GM20000 (cell line): ENCODE measurements around the gene ALB.

ENCODE experiments used
- DNase-seq: peaks from one replicate; pipeline ENCODE4 v3.0.0; 2012; ENCODE audit warnings: low spot score
- TF ChIP-seq, protein P1 (sequence below): IDR thresholded peaks from 2 replicates; pipeline ENCODE4 v1.5.1; 2012; ENCODE audit warnings: mild to moderate bottlenecking, control low read depth; ENCODE audit errors: extremely low read depth, missing control alignments

ALB gene

DNA sequence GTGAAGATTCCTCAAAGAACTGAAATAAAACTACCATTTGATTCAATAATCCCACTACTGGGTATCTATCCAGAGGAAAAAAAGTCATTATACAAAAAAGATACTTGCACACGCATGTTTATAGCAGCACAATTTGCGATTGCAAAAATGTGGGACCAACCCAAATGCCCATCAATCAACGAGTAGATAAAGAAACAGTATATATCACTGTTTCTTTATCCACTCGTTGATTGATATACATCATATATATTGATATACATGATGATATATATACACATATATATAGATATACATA lies 18.3 kb downstream of the ALB start:
- no peak for DNase-seq
- TF ChIP-seq, protein P1, sequence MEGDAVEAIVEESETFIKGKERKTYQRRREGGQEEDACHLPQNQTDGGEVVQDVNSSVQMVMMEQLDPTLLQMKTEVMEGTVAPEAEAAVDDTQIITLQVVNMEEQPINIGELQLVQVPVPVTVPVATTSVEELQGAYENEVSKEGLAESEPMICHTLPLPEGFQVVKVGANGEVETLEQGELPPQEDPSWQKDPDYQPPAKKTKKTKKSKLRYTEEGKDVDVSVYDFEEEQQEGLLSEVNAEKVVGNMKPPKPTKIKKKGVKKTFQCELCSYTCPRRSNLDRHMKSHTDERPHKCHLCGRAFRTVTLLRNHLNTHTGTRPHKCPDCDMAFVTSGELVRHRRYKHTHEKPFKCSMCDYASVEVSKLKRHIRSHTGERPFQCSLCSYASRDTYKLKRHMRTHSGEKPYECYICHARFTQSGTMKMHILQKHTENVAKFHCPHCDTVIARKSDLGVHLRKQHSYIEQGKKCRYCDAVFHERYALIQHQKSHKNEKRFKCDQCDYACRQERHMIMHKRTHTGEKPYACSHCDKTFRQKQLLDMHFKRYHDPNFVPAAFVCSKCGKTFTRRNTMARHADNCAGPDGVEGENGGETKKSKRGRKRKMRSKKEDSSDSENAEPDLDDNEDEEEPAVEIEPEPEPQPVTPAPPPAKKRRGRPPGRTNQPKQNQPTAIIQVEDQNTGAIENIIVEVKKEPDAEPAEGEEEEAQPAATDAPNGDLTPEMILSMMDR = no peak

DNA sequence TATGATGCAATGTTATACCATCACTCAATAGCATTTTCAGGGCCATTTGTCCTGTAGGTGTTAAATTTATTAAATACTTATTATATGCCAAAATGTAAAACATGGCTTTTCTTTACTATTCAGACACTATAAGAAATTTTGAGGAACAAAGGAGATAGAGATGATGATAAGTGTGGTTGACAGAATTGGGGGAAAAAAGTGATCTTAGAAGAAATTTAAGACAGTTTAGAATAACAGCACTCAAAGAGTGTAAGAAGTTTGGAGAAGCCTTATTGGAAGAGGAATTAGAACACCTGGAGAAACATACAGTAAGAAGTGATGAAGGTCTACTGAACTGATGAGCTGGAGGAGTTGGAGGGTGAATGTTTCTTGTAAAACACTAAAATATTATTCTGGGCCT lies 19.1 kb downstream of the ALB start:
- TF ChIP-seq, protein P1 = no peak
- no peak for DNase-seq

DNA sequence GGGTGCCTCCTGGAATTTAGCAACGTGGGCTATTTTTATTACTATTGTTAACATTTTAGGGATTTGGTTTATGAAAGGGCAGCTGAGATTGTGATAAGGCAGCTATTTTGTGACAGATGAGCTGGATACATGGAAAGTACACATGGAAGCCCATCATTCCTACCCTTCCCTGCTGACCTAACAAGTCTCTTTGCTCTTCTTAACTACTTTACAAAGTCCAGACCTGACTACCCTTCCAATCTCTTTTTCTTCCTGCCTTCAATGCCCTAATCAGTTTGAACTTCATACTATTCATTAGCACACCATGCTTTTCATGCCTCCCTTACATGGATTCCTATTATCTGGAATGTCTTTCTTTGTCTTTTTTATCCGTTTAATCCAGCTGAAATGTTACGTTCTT lies 22.6 kb downstream of the ALB start:
- TF ChIP-seq, protein P1 = no peak
- no peak for DNase-seq

DNA sequence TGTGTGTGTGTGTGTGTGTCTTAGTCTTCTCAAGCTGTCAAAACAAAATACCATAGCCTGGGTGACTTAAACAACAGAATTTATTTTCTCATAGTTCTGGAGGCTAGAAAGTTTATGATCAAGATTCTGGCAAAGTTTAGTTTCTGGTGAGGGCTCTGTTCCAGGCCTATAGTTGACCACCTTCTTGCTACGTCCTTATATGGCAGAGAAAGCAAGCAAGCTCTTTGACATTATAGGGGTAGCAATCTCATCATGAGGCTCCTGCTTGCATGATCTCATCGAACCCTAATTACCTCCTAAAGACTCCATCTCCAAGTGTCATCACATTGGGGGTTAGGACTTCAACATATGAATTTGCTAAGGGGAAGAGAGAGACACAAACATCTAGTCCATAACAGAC lies 25.0 kb downstream of the ALB start:
- TF ChIP-seq, protein P1 = no peak
- DNase-seq = no peak

DNA sequence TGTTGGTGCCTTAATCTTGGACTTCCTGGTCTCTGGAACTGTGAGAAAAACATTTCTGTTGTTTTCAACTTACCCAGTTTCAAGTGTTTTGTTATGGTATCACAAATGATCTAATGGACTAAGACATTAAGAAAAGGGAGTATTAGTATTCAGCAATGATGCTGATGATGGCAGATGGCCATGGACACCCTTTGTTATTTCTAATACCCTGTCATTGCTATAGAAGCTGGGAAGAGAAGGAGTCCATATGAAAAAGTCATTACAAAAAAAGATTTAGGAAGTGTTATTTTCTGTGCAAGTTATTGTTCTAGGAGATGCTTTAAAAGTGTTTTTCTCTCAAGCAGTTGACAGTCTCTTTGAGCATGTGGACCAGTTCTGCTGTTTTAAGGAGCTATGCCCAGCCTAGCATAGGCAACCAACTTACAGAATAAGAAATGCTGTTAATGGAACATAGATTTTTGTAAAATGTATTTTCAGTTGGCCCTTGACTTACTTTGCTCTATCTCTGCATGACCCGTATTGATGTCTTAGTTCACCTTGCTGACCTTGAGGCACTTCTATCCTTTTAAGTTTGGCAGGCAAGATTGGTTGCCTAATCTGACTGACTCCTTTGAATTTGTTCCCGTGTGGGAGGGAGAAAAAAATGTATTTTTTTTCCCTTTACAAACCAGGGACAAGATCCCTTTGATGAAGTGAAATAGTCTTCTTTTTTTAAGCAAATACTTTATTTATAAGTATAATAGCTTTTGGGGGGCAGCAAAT lies 25.9 kb downstream of the ALB start:
- DNase-seq = no peak
- TF ChIP-seq, protein P1 = no peak

DNA sequence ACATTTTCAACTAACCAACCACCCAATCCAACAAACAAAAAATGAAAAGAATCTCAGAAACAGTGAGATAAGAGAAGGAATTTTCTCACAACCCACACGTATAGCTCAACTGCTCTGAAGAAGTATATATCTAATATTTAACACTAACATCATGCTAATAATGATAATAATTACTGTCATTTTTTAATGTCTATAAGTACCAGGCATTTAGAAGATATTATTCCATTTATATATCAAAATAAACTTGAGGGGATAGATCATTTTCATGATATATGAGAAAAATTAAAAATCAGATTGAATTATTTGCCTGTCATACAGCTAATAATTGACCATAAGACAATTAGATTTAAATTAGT lies 27.7 kb downstream of the ALB start:
- TF ChIP-seq, protein P1 = no peak
- DNase-seq = no peak

DNA sequence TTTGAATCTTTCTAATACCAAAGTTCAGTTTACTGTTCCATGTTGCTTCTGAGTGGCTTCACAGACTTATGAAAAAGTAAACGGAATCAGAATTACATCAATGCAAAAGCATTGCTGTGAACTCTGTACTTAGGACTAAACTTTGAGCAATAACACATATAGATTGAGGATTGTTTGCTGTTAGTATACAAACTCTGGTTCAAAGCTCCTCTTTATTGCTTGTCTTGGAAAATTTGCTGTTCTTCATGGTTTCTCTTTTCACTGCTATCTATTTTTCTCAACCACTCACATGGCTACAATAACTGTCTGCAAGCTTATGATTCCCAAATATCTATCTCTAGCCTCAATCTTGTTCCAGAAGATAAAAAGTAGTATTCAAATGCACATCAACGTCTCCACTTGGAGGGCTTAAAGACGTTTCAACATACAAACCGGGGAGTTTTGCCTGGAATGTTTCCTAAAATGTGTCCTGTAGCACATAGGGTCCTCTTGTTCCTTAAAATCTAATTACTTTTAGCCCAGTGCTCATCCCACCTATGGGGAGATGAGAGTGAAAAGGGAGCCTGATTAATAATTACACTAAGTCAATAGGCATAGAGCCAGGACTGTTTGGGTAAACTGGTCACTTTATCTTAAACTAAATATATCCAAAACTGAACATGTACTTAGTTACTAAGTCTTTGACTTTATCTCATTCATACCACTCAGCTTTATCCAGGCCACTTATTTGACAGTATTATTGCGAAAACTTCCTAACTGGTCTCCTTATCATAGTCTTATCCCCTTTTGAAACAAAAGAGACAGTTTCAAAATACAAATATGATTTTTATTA lies 28.3 kb downstream of the ALB start:
- DNase-seq = no peak
- TF ChIP-seq, protein P1 = no peak
